HepG2 (cell line): ENCODE results near the gene WAS. TPM values are rescaled to one million over a fixed set of nuclear protein-coding genes. Genes with fewer than 3 reads are reported as not detected.
"Not testable (repeated sequence)": the region's sequence is repeated elsewhere in the genome, so short reads cannot be mapped to it uniquely, and the experiment has no call there.

Experiments used
- ATAC-seq: fragments of 200-7000 bp; cut with Tn5 transposase; 3 replicates; pipeline ENCODE4 v1.9.1; 2020; ENCODE audit warnings: mild to moderate bottlenecking, moderate library complexity
- BruUV-seq: library from RNA; stranded (reverse); fragments of 400-500 nt; replicated peaks from 2 replicates; lab custom pipeline; 2021; lab: Mats Ljungman, UMichigan
- CTCF ChIA-PET: fragments of 300-600 bp; formaldehyde crosslinking; extraction: SDS; loops from one replicate; lab custom pipeline; 2021; ENCODE audit warnings: low total read pairs, inconsistent platforms, low intra/inter-chr PET ratio; lab: Yijun Ruan, JAX
- POLR2A ChIA-PET: fragments of 350-600 bp; sonication (Branson Sonifier 250); formaldehyde crosslinking; loops from one replicate; lab custom pipeline; 2020; ENCODE audit warnings: antibody characterized with exemption, inconsistent platforms; lab: Yijun Ruan, JAX
- DNase-seq: peaks from one replicate; pipeline ENCODE4 v3.0.0-alpha.2; 2015; ENCODE audit warnings: low spot score
- FAIRE-seq: peaks from 3 replicates; lab custom pipeline; 2011; peaks lifted over from hg19 to GRCh38; lab: Jason Lieb, UNC
- H2AFZ ChIP-seq: one replicate; pipeline ENCODE4 v1.6.1; 2011; ENCODE audit warnings: low read length, inconsistent platforms
- H3K27ac ChIP-seq: fragments of 300-600 bp; 3 replicates; pipeline ENCODE4 v1.8.0; 2011; ENCODE audit warnings: mixed run types, mild to moderate bottlenecking, mixed read lengths, low read length, inconsistent platforms; ENCODE audit not compliant: insufficient read depth; ENCODE audit errors: extremely low read length
- H3K27me3 ChIP-seq, 2 experiments: fragments of 200-600 bp in 1 of 2; 2 replicates in 1 of 2; 3 replicates in 1 of 2; pipeline versions ENCODE4 v1.6.0 to v1.8.0; 2011; ENCODE audit warnings: low read length in 2 of 2, mild to moderate bottlenecking in 2 of 2, moderate library complexity in 2 of 2, inconsistent platforms in 1 of 2; ENCODE audit not compliant: insufficient read depth in 2 of 2, control insufficient read depth in 1 of 2
- H3K36me3 ChIP-seq, 2 experiments: fragments of 200-600 bp in 1 of 2; replicated peaks in 1 of 2; 2 replicates in 1 of 2; 3 replicates in 1 of 2; pipeline versions ENCODE4 v1.5.1 to v1.8.0; 2011; ENCODE audit warnings: low read length in 2 of 2, inconsistent platforms in 1 of 2; ENCODE audit not compliant: insufficient read depth in 2 of 2, control insufficient read depth in 1 of 2
- H3K4me1 ChIP-seq: 2 replicates; pipeline ENCODE4 v1.5.1; 2012; ENCODE audit warnings: low read length, inconsistent platforms; ENCODE audit not compliant: insufficient read depth
- H3K4me2 ChIP-seq: 2 replicates; pipeline ENCODE4 v1.6.0; 2011; ENCODE audit warnings: low read depth, low read length, inconsistent platforms
- H3K4me3 ChIP-seq, 3 experiments: fragments of 200-600 bp in 1 of 3; sonication (generic), shearing (Covaris generic) in 1 of 3; replicated peaks in 1 of 3; 2 replicates each; pipeline ENCODE4 v1.5.1; 2011 to 2016; ENCODE audit warnings: low read length in 3 of 3, inconsistent platforms in 2 of 3, low read depth in 2 of 3, mild to moderate bottlenecking in 2 of 3, control low read depth in 1 of 3, mixed read lengths in 1 of 3; ENCODE audit not compliant: insufficient read depth in 1 of 3
- H3K79me2 ChIP-seq: one replicate; pipeline ENCODE4 v1.6.1; 2011; ENCODE audit warnings: low read length, inconsistent platforms; ENCODE audit not compliant: insufficient read depth
- H3K9ac ChIP-seq: 2 replicates; pipeline ENCODE4 v1.6.0; 2011; ENCODE audit warnings: mild to moderate bottlenecking, low read depth, low read length, inconsistent platforms; ENCODE audit not compliant: insufficient read depth
- H3K9me3 ChIP-seq: 2 replicates; pipeline ENCODE4 v1.5.1; 2012; ENCODE audit warnings: mild to moderate bottlenecking, low read length
- H4K20me1 ChIP-seq: 2 replicates; pipeline ENCODE4 v1.6.0; 2011; ENCODE audit warnings: inconsistent platforms, mild to moderate bottlenecking, low read length, moderate library complexity; ENCODE audit not compliant: insufficient read depth
- CREM ChIP-seq, 2 experiments: sonication (generic) in 1 of 2; formaldehyde crosslinking in 1 of 2; IDR thresholded peaks; 2 replicates each; pipeline versions ENCODE4 v1.4.0 to v1.6.1; 2016 to 2020; ENCODE audit warnings: antibody characterized with exemption in 1 of 2, mild to moderate bottlenecking in 1 of 2, missing genetic modification reagents in 1 of 2
- POLR2A ChIP-seq, 2 experiments: IDR thresholded peaks; 2 replicates each; pipeline ENCODE4 v1.6.1; 2011; ENCODE audit warnings: low read depth in 2 of 2, low read length in 2 of 2, mild to moderate bottlenecking in 1 of 2, moderate library complexity in 1 of 2; ENCODE audit not compliant: insufficient read depth in 1 of 2
- WGBS: methylation state at CpG from one replicate; pipeline ENCODE4 v1.1.6; 2017; ENCODE audit warnings: low lambda C conversion rate; 5-methylcytosine and 5-hydroxymethylcytosine counted together
- in situ Hi-C: cut with HindIII; loops from 2 replicates; pipeline ENCODE4 v1.10.0; 2017; ENCODE audit warnings: low pct_unique_long_range_greater_than_20kb; ENCODE audit not compliant: extremely low pct_ligation_motif_present
- intact Hi-C: fragments of 100-400 bp; cut with micrococcal nuclease; formaldehyde crosslinking; loops from one replicate; pipeline ENCODE4 v1.10.0; 2022; ENCODE audit not compliant: unreplicated experiment
- polyA plus RNA-seq, 8 experiments: library from polyadenylated mRNA; depleted of rRNA in 3 of 8; stranded (reverse) in 7 of 8; unstranded in 1 of 8; fragments of >200 nt; fragmentation: Illumina TruSeq in 4 of 8; extraction: Trizol in 4 of 8; gene quantifications; 2 replicates each; pipeline versions ENCODE4 v1.2.1 to v1.2.3, GENCODE V29; 2011 to 2016; ENCODE audit warnings: low read depth in 4 of 8, missing spikeins in 1 of 8, mixed read lengths in 1 of 8; ENCODE audit not compliant: insufficient read depth in 1 of 8
- total RNA-seq, 5 experiments: library from RNA; depleted of rRNA; stranded (reverse); fragments of >200 nt; fragmentation: Illumina TruSeq; extraction: Trizol; gene quantifications; 2 replicates each; pipeline ENCODE4 v1.2.3, GENCODE V29; 2016; ENCODE audit warnings: low read depth in 1 of 5
- TF ChIP-seq, protein P1 (sequence below): sonication (generic); formaldehyde crosslinking; IDR thresholded peaks from 2 replicates; pipeline ENCODE4 v1.5.0; 2020; ENCODE audit warnings: mild to moderate bottlenecking, missing genetic modification reagents
- TF ChIP-seq, protein P2 (sequence below): sonication (generic); formaldehyde crosslinking; IDR thresholded peaks from 2 replicates; pipeline ENCODE4 v1.4.0; 2020; ENCODE audit warnings: missing genetic modification reagents, mild to moderate bottlenecking, borderline replicate concordance

The WAS gene
- total and polyA plus RNA-seq, 2 of the 13 experiments (the other 11 are each of a cell fraction or from before 2014, with no cell fraction given) = 0.11 TPM; not detected in 1

DNA sequence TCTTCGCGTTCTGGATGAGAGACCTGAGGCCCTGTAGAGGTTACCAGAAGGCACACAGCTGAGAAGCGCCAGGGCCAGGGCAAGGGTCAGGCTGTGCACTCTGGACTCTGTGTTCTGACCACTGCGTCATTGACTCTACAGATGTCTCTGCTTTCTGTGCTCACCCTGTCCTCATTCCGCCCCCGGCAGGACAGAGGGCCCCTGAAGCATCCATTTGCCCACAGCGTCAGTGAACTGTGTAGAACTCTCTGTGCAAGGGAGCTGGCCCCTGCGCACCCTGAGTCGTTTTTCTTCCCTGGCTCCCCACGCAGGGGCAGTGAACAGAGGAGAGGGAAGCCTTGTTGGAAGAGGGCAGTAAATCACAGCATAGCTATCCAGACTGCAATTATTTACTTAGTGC, 6.1 kb upstream of the WAS start (continued):
- TF ChIP-seq, protein P1, sequence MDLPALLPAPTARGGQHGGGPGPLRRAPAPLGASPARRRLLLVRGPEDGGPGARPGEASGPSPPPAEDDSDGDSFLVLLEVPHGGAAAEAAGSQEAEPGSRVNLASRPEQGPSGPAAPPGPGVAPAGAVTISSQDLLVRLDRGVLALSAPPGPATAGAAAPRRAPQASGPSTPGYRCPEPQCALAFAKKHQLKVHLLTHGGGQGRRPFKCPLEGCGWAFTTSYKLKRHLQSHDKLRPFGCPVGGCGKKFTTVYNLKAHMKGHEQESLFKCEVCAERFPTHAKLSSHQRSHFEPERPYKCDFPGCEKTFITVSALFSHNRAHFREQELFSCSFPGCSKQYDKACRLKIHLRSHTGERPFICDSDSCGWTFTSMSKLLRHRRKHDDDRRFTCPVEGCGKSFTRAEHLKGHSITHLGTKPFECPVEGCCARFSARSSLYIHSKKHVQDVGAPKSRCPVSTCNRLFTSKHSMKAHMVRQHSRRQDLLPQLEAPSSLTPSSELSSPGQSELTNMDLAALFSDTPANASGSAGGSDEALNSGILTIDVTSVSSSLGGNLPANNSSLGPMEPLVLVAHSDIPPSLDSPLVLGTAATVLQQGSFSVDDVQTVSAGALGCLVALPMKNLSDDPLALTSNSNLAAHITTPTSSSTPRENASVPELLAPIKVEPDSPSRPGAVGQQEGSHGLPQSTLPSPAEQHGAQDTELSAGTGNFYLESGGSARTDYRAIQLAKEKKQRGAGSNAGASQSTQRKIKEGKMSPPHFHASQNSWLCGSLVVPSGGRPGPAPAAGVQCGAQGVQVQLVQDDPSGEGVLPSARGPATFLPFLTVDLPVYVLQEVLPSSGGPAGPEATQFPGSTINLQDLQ (CRISPR knock-in tag) = no peak
- TF ChIP-seq CREM (IDR thresholded peaks at IDR 0.05) = peak; percentile 62; the same call in 1 of the 2 replicates
- TF ChIP-seq CREM (CRISPR knock-in tag; IDR thresholded peaks at IDR 0.05) = no peak
- TF ChIP-seq, protein P2, sequence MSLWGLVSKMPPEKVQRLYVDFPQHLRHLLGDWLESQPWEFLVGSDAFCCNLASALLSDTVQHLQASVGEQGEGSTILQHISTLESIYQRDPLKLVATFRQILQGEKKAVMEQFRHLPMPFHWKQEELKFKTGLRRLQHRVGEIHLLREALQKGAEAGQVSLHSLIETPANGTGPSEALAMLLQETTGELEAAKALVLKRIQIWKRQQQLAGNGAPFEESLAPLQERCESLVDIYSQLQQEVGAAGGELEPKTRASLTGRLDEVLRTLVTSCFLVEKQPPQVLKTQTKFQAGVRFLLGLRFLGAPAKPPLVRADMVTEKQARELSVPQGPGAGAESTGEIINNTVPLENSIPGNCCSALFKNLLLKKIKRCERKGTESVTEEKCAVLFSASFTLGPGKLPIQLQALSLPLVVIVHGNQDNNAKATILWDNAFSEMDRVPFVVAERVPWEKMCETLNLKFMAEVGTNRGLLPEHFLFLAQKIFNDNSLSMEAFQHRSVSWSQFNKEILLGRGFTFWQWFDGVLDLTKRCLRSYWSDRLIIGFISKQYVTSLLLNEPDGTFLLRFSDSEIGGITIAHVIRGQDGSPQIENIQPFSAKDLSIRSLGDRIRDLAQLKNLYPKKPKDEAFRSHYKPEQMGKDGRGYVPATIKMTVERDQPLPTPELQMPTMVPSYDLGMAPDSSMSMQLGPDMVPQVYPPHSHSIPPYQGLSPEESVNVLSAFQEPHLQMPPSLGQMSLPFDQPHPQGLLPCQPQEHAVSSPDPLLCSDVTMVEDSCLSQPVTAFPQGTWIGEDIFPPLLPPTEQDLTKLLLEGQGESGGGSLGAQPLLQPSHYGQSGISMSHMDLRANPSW (CRISPR knock-in tag) = no peak
- peak; percentile 29 to 64; a peak in 3 of 4 replicates for TF ChIP-seq POLR2A (IDR thresholded peaks at IDR 0.05; ENCODE audit: insufficient read depth in 1 of 2, low read depth in 2 of 2, low read length in 2 of 2)

DNA sequence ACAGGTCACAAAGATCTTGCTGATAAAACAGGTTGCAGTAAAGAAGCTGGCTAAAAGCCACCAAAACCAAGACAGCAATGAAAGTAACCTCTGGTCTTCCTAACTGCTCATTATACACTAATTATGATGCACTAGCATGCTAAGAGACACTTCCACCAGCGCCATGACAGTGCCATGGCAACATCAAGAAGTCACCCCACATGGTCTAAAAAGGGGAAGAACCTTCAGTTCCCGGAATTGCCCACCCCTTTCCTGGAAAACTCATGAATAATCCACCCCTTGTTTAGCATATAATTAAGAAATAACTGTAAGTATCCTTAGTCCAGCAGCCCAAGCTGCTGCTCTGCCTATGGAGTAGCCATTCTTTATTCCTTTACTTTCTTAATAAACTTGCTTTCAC, 3.1 kb upstream of the WAS start:
- in situ Hi-C loops, BruUV-seq, H2AFZ ChIP-seq, H3K27ac ChIP-seq, H4K20me1 ChIP-seq, FAIRE-seq, H3K79me2 ChIP-seq, H3K9ac ChIP-seq, POLR2A ChIA-PET, CTCF ChIA-PET, H3K9me3 ChIP-seq, H3K4me2 ChIP-seq, H3K4me3 ChIP-seq, ATAC-seq, H3K27me3 ChIP-seq, DNase-seq, intact Hi-C loops, H3K36me3 ChIP-seq: not testable (repeated sequence)
- H3K4me1 ChIP-seq = peaks cover 14% of the 10 kb centered on the region
- 29% methylated on average over 1 of the region's 2 CpGs for WGBS

GRCh38 chrX:48680925-48681324, 2.7 kb upstream of the WAS start:
- H3K4me1 ChIP-seq = peaks cover 11% of the 10 kb centered on the region
- H3K79me2 ChIP-seq, H2AFZ ChIP-seq, H3K27me3 ChIP-seq, DNase-seq, BruUV-seq, H3K9me3 ChIP-seq, in situ Hi-C loops, FAIRE-seq, ATAC-seq, H4K20me1 ChIP-seq, POLR2A ChIA-PET, H3K36me3 ChIP-seq, CTCF ChIA-PET, intact Hi-C loops, H3K9ac ChIP-seq, H3K4me3 ChIP-seq, H3K4me2 ChIP-seq, H3K27ac ChIP-seq: not testable (repeated sequence)
- WGBS = 73% methylated on average over 6 of the region's 6 CpGs
